ENCODE results near the gene RAI1.

- TF ChIP-seq, protein P1, sequence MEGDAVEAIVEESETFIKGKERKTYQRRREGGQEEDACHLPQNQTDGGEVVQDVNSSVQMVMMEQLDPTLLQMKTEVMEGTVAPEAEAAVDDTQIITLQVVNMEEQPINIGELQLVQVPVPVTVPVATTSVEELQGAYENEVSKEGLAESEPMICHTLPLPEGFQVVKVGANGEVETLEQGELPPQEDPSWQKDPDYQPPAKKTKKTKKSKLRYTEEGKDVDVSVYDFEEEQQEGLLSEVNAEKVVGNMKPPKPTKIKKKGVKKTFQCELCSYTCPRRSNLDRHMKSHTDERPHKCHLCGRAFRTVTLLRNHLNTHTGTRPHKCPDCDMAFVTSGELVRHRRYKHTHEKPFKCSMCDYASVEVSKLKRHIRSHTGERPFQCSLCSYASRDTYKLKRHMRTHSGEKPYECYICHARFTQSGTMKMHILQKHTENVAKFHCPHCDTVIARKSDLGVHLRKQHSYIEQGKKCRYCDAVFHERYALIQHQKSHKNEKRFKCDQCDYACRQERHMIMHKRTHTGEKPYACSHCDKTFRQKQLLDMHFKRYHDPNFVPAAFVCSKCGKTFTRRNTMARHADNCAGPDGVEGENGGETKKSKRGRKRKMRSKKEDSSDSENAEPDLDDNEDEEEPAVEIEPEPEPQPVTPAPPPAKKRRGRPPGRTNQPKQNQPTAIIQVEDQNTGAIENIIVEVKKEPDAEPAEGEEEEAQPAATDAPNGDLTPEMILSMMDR (conservative IDR thresholded peaks at IDR 0.05), result no peak
- no peak for TF ChIP-seq ZFX (IDR thresholded peaks at IDR 0.05)
Observed at GRCh38 chr17:17653343-17653742, 27.9 kb upstream of the RAI1 start.

All from C4-2B (cell line).